GM10248 (cell line): Measurements from ENCODE around the gene CPLANE1.
"Not testable (repeated sequence)": the region's sequence is repeated elsewhere in the genome, so short reads cannot be mapped to it uniquely, and the experiment has no call there.

Source experiments
- CTCF ChIA-PET: fragments of 300-600 bp; sonication (Branson Sonifier 250); formaldehyde crosslinking; extraction: SDS; loops from one replicate; lab custom pipeline; 2021; ENCODE audit warnings: antibody characterized with exemption; lab: Yijun Ruan, JAX
- POLR2A ChIA-PET: fragments of 350-650 bp; sonication (Branson Sonifier 250); formaldehyde crosslinking; extraction: SDS; loops from one replicate; lab custom pipeline; 2020; ENCODE audit warnings: antibody characterized with exemption; lab: Yijun Ruan, JAX
- DNase-seq: peaks from one replicate; pipeline ENCODE4 v3.0.0; 2012; ENCODE audit errors: extremely low spot score
- TF ChIP-seq, protein P1 (sequence below): IDR thresholded peaks from 2 replicates; pipeline ENCODE4 v1.5.1; 2012; ENCODE audit warnings: mild to moderate bottlenecking, low read depth; ENCODE audit errors: extremely low read depth, missing control alignments, control extremely low read depth

CPLANE1 gene

DNA sequence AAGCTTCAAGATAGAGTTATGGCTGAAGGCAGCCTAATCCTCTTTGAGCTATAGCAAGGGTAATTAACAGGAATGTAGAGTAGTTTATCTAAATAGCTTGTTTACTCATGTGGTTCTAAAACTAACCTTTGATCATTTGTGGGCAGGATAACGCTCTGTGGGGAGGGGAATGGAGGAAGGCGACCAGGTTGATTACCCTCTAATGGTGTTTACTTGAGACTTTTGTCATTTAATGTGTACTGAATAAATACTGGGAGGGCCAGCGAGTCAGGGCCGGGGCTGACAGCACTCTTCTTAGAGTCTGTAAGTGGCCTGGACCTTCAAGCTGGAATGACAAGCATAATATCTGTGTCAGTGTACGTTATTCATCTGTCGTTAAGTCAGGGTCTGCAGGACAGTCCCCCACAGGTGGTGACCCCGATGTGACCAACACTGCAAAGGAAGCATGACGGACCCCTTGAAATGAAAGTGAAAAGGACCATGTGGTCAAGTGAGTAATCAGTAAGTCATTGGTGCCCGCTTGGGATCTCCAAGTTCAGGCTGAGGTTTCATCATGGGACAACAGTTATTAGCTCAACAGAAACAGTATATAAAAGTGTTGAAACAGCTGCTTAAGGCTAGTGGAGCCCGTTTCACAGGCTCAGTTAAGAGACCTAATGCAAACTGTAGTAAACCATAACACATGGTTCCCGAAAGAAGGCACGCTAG lies 162.6 kb downstream of the CPLANE1 start:
- ChIA-PET CTCF (interaction anchor here (2.5 kb wide), 1 partner anchor 15 kb away, joined by 6 read pairs; no protein-coding TSS in a partner anchor), POLR2A (no interaction called here)
- TF ChIP-seq, protein P1, sequence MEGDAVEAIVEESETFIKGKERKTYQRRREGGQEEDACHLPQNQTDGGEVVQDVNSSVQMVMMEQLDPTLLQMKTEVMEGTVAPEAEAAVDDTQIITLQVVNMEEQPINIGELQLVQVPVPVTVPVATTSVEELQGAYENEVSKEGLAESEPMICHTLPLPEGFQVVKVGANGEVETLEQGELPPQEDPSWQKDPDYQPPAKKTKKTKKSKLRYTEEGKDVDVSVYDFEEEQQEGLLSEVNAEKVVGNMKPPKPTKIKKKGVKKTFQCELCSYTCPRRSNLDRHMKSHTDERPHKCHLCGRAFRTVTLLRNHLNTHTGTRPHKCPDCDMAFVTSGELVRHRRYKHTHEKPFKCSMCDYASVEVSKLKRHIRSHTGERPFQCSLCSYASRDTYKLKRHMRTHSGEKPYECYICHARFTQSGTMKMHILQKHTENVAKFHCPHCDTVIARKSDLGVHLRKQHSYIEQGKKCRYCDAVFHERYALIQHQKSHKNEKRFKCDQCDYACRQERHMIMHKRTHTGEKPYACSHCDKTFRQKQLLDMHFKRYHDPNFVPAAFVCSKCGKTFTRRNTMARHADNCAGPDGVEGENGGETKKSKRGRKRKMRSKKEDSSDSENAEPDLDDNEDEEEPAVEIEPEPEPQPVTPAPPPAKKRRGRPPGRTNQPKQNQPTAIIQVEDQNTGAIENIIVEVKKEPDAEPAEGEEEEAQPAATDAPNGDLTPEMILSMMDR, result no peak
- DNase-seq, result no peak

DNA sequence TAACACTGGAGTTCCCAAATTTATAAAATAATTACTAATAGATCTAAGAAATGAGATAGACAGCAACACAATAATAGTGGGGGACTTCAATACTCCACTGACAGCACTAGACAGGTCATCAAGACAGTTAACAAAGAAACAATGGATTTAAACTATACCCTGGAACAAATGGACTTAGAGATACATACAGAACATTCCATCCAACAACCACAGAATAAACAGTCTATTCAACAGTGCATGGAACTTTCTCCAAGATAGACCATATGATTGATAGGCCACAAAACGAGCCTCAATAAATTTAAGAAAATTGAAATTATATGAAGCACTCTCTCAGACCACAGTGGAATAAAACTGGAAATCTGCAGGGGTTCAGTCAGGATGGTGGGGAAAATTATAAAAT lies 163.2 kb downstream of the CPLANE1 start:
- POLR2A ChIA-PET, CTCF ChIA-PET, DNase-seq: not testable (repeated sequence)

DNA sequence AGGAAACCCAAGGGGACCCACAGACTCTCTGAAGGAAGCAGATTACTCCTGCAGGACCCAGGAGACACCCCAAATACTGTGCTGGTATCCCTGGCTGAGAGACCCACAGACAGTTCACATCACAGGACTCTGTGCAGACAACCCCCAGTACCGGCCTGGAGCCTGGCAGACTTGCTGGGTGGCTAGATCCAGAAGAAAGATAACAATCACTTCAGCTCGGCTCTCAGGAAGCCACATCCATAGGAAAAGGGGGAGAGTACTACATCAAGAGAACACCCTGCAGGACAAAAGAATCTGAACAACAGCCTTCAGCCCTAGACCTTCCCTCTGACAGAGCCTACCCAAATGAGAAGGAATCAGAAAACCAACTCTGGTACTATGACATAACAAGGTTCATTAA lies 166.2 kb downstream of the CPLANE1 start:
- POLR2A ChIA-PET, DNase-seq: not testable (repeated sequence)
- CTCF ChIA-PET, result interaction anchor here (6.5 kb wide), 1 partner anchor 12 kb away, joined by 29 read pairs; no protein-coding TSS in a partner anchor

DNA sequence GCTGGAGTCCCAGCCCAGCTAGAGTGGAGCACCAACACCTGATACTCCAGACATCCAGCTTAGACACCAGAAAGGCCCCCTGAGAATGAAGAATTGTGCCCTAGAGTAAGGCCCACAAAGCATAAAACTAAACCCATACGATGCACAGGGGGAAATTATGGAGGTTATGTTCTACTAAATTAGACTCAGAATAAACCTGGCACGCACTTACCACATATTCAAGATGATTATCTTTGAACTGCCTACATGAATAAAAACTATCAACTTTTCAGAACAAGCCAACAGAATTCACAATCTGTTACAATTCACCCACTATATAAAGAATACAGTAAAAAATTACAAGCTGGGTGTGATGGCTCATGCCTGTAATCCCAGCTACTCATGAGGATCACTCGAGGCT lies 168.5 kb downstream of the CPLANE1 start:
- TF ChIP-seq, protein P1, result no peak
- no peak for DNase-seq
- ChIA-PET CTCF (interaction anchor here (0.9 to 6.5 kb wide), 6 partner anchors 10 to 166 kb away, joined by 3 to 29 read pairs (median 4); no protein-coding TSS in a partner anchor), POLR2A (no interaction called here)

DNA sequence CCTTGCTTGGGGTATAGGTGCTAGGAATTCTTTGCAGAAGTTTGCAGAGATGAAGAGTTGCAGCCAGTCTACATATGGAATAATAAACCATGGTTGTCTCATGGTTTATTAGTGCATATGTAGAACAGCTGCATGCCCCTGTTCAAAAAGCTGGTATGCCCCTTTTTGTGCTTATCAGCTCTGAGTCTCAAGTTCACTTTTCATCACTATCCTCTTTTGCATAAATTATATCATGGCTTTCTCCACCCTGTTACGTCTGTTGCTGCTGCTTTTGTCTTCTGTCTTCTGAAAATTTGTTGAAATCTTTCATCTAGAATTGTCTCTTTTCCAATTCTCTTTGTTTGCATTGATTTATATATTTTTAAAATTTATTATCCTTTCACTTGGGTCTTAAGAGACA lies 172.0 kb downstream of the CPLANE1 start:
- ChIA-PET CTCF (no interaction called here), POLR2A (no interaction called here)
- TF ChIP-seq, protein P1, result no peak
- no peak for DNase-seq

DNA sequence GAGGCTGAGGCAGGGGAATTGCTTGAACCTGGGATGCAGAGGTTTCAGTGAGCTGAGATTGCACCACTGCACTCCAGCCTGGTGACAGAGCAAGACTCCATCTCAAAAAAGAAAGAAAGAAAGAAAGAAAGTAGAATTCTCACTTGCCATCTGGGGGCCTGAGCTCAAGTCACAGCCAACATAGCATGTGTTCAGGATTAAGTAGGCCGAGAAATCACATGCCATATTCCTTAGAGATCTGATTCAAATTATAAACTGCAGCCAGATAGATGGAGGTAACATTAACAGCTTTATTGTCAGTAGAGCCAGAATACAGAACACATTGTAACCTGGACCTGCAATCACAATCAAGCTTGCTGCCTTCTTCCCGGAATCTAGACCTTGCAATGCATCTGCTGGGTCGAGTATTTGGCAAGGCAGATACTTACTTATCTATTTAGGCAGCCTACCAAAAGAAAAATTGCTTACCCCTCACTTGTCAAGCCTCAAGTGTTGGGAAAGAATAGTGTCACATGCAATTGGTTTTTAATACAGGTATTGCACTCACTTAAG lies 173.7 kb downstream of the CPLANE1 start:
- TF ChIP-seq, protein P1, result no peak
- CTCF ChIA-PET, result interaction anchor here (1.1 kb wide), 1 partner anchor 19 kb away, joined by 3 read pairs; no protein-coding TSS in a partner anchor
- POLR2A ChIA-PET, result no interaction called here
- no peak for DNase-seq

DNA sequence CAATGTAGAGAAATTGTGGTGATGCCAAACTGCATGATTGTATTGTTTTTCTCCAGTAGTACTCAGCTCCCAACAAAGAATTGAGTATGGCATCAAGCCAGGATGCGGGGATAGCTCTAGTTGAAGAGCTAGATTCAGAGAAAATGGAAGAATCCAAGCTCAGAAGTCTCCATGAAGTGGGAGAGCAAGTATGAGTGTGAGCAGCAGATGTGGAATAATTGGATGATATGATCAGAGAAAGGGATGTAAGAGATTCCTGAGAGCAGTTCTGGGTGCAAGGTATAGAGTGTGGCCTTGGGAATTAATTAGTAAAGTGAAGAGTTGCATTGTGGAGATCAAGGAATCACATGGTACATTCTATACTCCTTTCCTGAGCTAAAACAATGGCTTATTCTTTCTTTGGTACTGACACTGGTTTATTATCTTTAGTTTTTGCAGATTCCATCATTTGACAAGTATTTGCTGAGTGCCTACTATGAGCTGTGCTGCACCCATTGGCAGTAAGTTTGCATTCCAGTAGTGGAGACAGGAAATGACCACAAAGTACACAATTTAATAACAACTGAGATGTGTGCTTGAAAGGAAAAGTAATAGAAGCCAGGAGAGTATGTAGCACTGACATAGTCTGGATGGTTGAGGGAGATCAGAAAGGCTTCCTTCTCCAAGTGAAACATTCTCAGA lies 177.1 kb downstream of the CPLANE1 start:
- CTCF ChIA-PET, result interaction anchor here (1.0 to 4.1 kb wide), 4 partner anchors 9 to 37 kb away, joined by 3 to 29 read pairs (median 5); no protein-coding TSS in a partner anchor
- TF ChIP-seq, protein P1, result no peak
- no peak for DNase-seq
- POLR2A ChIA-PET, result no interaction called here
